ENCODE results near the gene GIMAP5. TPM values are rescaled to one million over a fixed set of nuclear protein-coding genes. Genes with fewer than 3 reads are reported as not detected.

The GIMAP5 gene
- total RNA-seq, 1 donor from 2014 or later, result 0.14 TPM

GRCh38 chr7:150719436-150719835 lies 17.8 kb upstream of the GIMAP5 start:
- Histone ChIP-seq H3K9ac (ENCODE audit: low read length) (no peak overlapping the region), H3K27ac (ENCODE audit: low read depth, low read length) (no peak overlapping the region), H3K4me3 (ENCODE audit: insufficient read depth, low read depth, low read length) (no peak overlapping the region), H3K27me3 (ENCODE audit: insufficient read depth, low read length) (no peaks in the 10 kb centered on the region), H3K36me3 (ENCODE audit: insufficient read depth, low read length) (no peaks in the 10 kb centered on the region), H2AFZ (ENCODE audit: low read depth, low read length) (no peak overlapping the region), H3K9me3 (ENCODE audit: insufficient read depth, low read depth, low read length) (no peaks in the 10 kb centered on the region), H3K4me1 (ENCODE audit: insufficient read depth, low read length) (no peaks in the 10 kb centered on the region), H4K20me1 (ENCODE audit: insufficient read depth, low read length) (no peaks in the 10 kb centered on the region), H3K79me2 (ENCODE audit: insufficient read depth, low read length) (no peaks in the 10 kb centered on the region), H3K4me2 (ENCODE audit: low read length) (no peak overlapping the region)
- no peak for FAIRE-seq
- no peak overlapping the region for H3K27ac Mint-ChIP-seq (ENCODE audit: unreplicated experiment)
- no peaks in the 10 kb centered on the region for H3K36me3 Mint-ChIP-seq (ENCODE audit: low read depth, unreplicated experiment)
- peaks cover 2% of the 10 kb centered on the region for H3K9me3 Mint-ChIP-seq (ENCODE audit: unreplicated experiment)
- peaks cover 41% of the 10 kb centered on the region for H3K27me3 Mint-ChIP-seq (ENCODE audit: low read depth, unreplicated experiment)
- TF ChIP-seq CTCF (IDR thresholded peaks at IDR 0.05; ENCODE audit: insufficient read depth, low read depth, low read length) (no peak), EZH2 (IDR thresholded peaks at IDR 0.05; ENCODE audit: insufficient read depth, low read length) (no peak)
- DNase-seq (ENCODE audit: low read depth), result no peak
- no peak overlapping the region for H3K4me3 Mint-ChIP-seq (ENCODE audit: unreplicated experiment)
- no peaks in the 10 kb centered on the region for H3K4me1 Mint-ChIP-seq (ENCODE audit: low read depth, unreplicated experiment)

- no peak for FAIRE-seq
- Histone ChIP-seq H3K4me2 (ENCODE audit: low read length) (no peak overlapping the region), H3K27me3 (ENCODE audit: insufficient read depth, low read length) (no peaks in the 10 kb centered on the region), H2AFZ (ENCODE audit: low read depth, low read length) (no peak overlapping the region), H3K27ac (ENCODE audit: low read depth, low read length) (no peak overlapping the region), H3K4me1 (ENCODE audit: insufficient read depth, low read length) (no peaks in the 10 kb centered on the region), H3K36me3 (ENCODE audit: insufficient read depth, low read length) (no peaks in the 10 kb centered on the region), H3K9me3 (ENCODE audit: insufficient read depth, low read depth, low read length) (no peaks in the 10 kb centered on the region), H3K9ac (ENCODE audit: low read length) (no peak overlapping the region), H3K4me3 (ENCODE audit: insufficient read depth, low read depth, low read length) (no peak overlapping the region), H3K79me2 (ENCODE audit: insufficient read depth, low read length) (no peaks in the 10 kb centered on the region), H4K20me1 (ENCODE audit: insufficient read depth, low read length) (no peaks in the 10 kb centered on the region)
- H3K4me3 Mint-ChIP-seq (ENCODE audit: unreplicated experiment), result no peak overlapping the region
- H3K4me1 Mint-ChIP-seq (ENCODE audit: low read depth, unreplicated experiment), result no peaks in the 10 kb centered on the region
- no peak for DNase-seq (ENCODE audit: low read depth)
- H3K27ac Mint-ChIP-seq (ENCODE audit: unreplicated experiment), result no peak overlapping the region
- H3K9me3 Mint-ChIP-seq (ENCODE audit: unreplicated experiment), result peaks cover 2% of the 10 kb centered on the region
- no peaks in the 10 kb centered on the region for H3K36me3 Mint-ChIP-seq (ENCODE audit: low read depth, unreplicated experiment)
- H3K27me3 Mint-ChIP-seq (ENCODE audit: low read depth, unreplicated experiment), result peaks cover 41% of the 10 kb centered on the region
- TF ChIP-seq EZH2 (IDR thresholded peaks at IDR 0.05; ENCODE audit: insufficient read depth, low read length) (no peak), CTCF (IDR thresholded peaks at IDR 0.05; ENCODE audit: insufficient read depth, low read depth, low read length) (no peak)
Observed at GRCh38 chr7:150719960-150720891, 17.0 kb upstream of the GIMAP5 start.

GRCh38 chr7:150721970-150722373 lies 15.2 kb upstream of the GIMAP5 start:
- Mint-ChIP-seq H3K27ac (ENCODE audit: unreplicated experiment) (no peak overlapping the region), H3K36me3 (ENCODE audit: low read depth, unreplicated experiment) (no peaks in the 10 kb centered on the region), H3K9me3 (ENCODE audit: unreplicated experiment) (peaks cover 7% of the 10 kb centered on the region), H3K4me3 (ENCODE audit: unreplicated experiment) (no peak overlapping the region), H3K27me3 (ENCODE audit: low read depth, unreplicated experiment) (peaks cover 40% of the 10 kb centered on the region), H3K4me1 (ENCODE audit: low read depth, unreplicated experiment) (no peaks in the 10 kb centered on the region)
- Histone ChIP-seq H2AFZ (ENCODE audit: low read depth, low read length) (no peak overlapping the region), H3K27ac (ENCODE audit: low read depth, low read length) (no peak overlapping the region), H3K4me2 (ENCODE audit: low read length) (no peak overlapping the region), H4K20me1 (ENCODE audit: insufficient read depth, low read length) (no peaks in the 10 kb centered on the region), H3K27me3 (ENCODE audit: insufficient read depth, low read length) (no peaks in the 10 kb centered on the region), H3K9ac (ENCODE audit: low read length) (no peak overlapping the region), H3K4me1 (ENCODE audit: insufficient read depth, low read length) (no peaks in the 10 kb centered on the region), H3K9me3 (ENCODE audit: insufficient read depth, low read depth, low read length) (no peaks in the 10 kb centered on the region), H3K79me2 (ENCODE audit: insufficient read depth, low read length) (no peaks in the 10 kb centered on the region), H3K36me3 (ENCODE audit: insufficient read depth, low read length) (no peaks in the 10 kb centered on the region), H3K4me3 (ENCODE audit: insufficient read depth, low read depth, low read length) (no peak overlapping the region)
- TF ChIP-seq EZH2 (IDR thresholded peaks at IDR 0.05; ENCODE audit: insufficient read depth, low read length), result no peak
- TF ChIP-seq CTCF (IDR thresholded peaks at IDR 0.05; ENCODE audit: insufficient read depth, low read depth, low read length), result no peak
- DNase-seq (ENCODE audit: low read depth) (no peak), FAIRE-seq (no peak)
